ENCODE results near the gene FNDC8. TPM values are rescaled to one million over a fixed set of nuclear protein-coding genes. Genes with fewer than 3 reads are reported as not detected.

The FNDC8 gene
- total RNA-seq, 2 donors from 2014 or later, result not detected

- Histone ChIP-seq H3K36me3 (replicated peaks in 1 of 2; ENCODE audit: insufficient read depth in 1 of 2, low read depth in 2 of 2) (no peaks in the 10 kb centered on the region), H3K27ac (no peak overlapping the region), H3K4me3 (no peak overlapping the region), H3K27me3 (no peaks in the 10 kb centered on the region), H3K4me1 (peaks cover 17% of the 10 kb centered on the region), H3K9me3 (no peaks in the 10 kb centered on the region)
- intact Hi-C loops (cut with DNase I), result loop anchor here (10.0 kb wide), 1 partner anchor 572 kb away; no protein-coding TSS in a partner anchor
- 76 to 79% methylated on average over 12 of the region's 12 CpGs for WGBS, 2 donors
- ATAC-seq, result no peak
- no peak for DNase-seq
- TF ChIP-seq, protein P1, sequence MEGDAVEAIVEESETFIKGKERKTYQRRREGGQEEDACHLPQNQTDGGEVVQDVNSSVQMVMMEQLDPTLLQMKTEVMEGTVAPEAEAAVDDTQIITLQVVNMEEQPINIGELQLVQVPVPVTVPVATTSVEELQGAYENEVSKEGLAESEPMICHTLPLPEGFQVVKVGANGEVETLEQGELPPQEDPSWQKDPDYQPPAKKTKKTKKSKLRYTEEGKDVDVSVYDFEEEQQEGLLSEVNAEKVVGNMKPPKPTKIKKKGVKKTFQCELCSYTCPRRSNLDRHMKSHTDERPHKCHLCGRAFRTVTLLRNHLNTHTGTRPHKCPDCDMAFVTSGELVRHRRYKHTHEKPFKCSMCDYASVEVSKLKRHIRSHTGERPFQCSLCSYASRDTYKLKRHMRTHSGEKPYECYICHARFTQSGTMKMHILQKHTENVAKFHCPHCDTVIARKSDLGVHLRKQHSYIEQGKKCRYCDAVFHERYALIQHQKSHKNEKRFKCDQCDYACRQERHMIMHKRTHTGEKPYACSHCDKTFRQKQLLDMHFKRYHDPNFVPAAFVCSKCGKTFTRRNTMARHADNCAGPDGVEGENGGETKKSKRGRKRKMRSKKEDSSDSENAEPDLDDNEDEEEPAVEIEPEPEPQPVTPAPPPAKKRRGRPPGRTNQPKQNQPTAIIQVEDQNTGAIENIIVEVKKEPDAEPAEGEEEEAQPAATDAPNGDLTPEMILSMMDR (IDR thresholded peaks at IDR 0.05), result no peak
- no peak for TF ChIP-seq POLR2A (IDR thresholded peaks at IDR 0.05)
Measured at GRCh38 chr17:35116845-35117244, 4.6 kb upstream of the FNDC8 start.

DNA sequence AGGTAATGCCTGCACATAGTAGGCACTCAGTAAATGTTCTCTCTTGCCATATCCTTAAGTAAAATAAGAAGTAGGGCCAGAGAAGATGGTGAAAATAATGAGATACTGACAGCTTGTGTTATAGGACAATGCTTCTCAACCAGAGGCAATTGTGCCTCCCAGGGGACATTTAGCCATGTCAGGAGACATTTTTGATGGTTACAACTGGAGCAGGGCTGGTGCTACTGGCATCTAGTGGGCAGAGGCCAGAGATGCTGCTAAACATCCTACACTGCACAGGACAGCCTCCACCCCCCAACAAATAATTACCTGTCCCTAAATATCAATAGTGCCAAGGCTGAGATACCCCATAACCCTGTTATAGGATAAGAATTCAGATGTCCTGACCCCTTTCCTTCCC lies 3.4 kb upstream of the FNDC8 start:
- Histone ChIP-seq H3K9me3 (no peaks in the 10 kb centered on the region), H3K4me1 (peaks cover 17% of the 10 kb centered on the region), H3K27ac (no peak overlapping the region), H3K27me3 (no peaks in the 10 kb centered on the region), H3K4me3 (no peak overlapping the region), H3K36me3 (replicated peaks in 1 of 2; ENCODE audit: insufficient read depth in 1 of 2, low read depth in 2 of 2) (no peaks in the 10 kb centered on the region)
- TF ChIP-seq, protein P1 (IDR thresholded peaks at IDR 0.05), result no peak
- no peak for TF ChIP-seq POLR2A (IDR thresholded peaks at IDR 0.05)
- ATAC-seq, result no peak
- no peak for DNase-seq
- intact Hi-C loops (cut with DNase I), result loop anchor here (10.0 kb wide), 1 partner anchor 573 kb away; no protein-coding TSS in a partner anchor

DNA sequence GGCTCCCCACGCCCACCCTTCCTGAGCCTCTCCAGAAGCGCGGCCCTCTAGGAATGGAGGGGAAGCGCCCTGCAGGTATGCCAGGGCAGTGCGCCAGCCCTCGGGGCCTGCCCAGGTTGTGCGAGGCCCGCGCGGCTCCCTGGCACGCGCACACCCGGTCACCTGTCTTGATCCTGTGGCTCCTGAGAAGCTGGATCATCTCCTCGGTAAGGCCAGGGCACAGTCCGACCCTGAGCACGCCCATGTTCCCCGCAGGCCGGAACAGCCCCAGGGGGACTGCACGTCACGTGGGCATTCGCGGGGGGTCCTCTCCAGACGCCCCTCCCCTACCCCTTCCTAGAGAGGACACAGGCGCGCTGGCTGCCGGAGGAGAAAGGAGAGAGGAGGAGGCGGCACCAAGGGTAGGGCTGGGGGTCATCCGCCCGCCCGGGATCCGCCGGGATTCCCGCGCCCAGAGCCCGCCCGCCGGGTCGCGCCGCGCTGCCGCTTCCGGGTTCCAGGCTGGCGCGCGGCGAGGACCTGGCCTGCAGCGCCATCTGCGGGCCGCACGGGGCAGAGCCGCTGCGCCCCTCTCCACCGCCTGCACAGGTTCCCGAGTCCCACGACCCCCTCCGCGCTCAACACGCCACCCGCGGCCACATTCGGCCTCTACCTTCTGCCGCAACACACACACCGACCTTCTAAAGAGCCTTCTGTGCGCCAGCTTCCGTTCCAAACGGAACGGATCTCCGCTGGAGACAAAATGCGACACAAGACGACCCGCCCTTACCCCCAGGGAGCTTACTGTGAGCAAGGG lies 1.8 kb upstream of the FNDC8 start, which contains the start of gene RAD51D:
TSS of gene RAD51D (minus strand) at position 491 of the 796 bp plus-strand sequence. CDS start at position 244, 247 bp downstream.
- Histone ChIP-seq H3K27ac (peak within 1 kb of the TSS; percentile 8 to 78 (median 69)), H3K36me3 (replicated peaks in 1 of 2; ENCODE audit: insufficient read depth in 1 of 2, low read depth in 2 of 2) (no peaks in the 10 kb centered on the region), H3K4me1 (peaks cover 17% of the 10 kb centered on the region), H3K27me3 (no peaks in the 10 kb centered on the region), H3K4me3 (peak within 1 kb of the TSS; percentile 60 to 65), H3K9me3 (no peaks in the 10 kb centered on the region)
- intact Hi-C loops (cut with DNase I), result loop anchor here (5.0 to 10.0 kb wide), 2 partner anchors 575 to 697 kb away; no protein-coding TSS in a partner anchor
- peak in 2 of 3 donors; percentile 56 to 61 for TF ChIP-seq POLR2A (IDR thresholded peaks at IDR 0.05)
- TF ChIP-seq, protein P1 (IDR thresholded peaks at IDR 0.05), result peak; percentile 67 to 99 (median 93)
- DNase-seq (peak; percentile 73 to 83 (median 78)), ATAC-seq (peak; percentile 96)
- 0 to 1% methylated on average over 12 to 71 of the region's 72 CpGs for WGBS, 2 donors

GRCh38 chr17:35127751-35128514 lies 6.5 kb downstream of the FNDC8 start:
- no peak overlapping the region for H3K27ac ChIP-seq

More at GRCh38 chr17:35127751-35128514, 6.5 kb downstream of the FNDC8 start:
- Histone ChIP-seq H3K27me3 (no peaks in the 10 kb centered on the region), H3K4me3 (no peak overlapping the region), H3K9me3 (no peaks in the 10 kb centered on the region), H3K36me3 (replicated peaks in 1 of 2; ENCODE audit: insufficient read depth in 1 of 2, low read depth in 2 of 2) (peaks cover 0 to 5% of the 10 kb centered on the region in 2 donors), H3K4me1 (no peaks in the 10 kb centered on the region)
- ATAC-seq (peak; percentile 27), DNase-seq (peak in 2 of 4 donors; percentile 19 to 33)
- WGBS, 2 donors, result 78 to 80% methylated on average over 11 of the region's 11 CpGs
- TF ChIP-seq, protein P1 (IDR thresholded peaks at IDR 0.05), result no peak
- TF ChIP-seq POLR2A (IDR thresholded peaks at IDR 0.05), result no peak
- intact Hi-C loops (cut with DNase I), result no loop called here
